Activated T-cell treated with anti-CD3 and anti-CD28 coated beads, Interleukin-2, amount 50 U/mL, for 48 hours (primary cell): Measurements from ENCODE around the gene NDNF.

Experiments
- DNase-seq, 2 experiments: peaks; one replicate each; pipeline ENCODE4 v3.0.0-alpha.2; 2020

NDNF gene

GRCh38 chr4:121072224-121073003 is at the start of gene NDNF:
NDNF (minus strand) TSS chr4:121072535; CDS start chr4:121045837, 26,698 bp downstream.
- DNase-seq, result peak; percentile 67 to 70

- no peak for DNase-seq
Observed at GRCh38 chr4:121119715-121120114, 47.4 kb upstream of the NDNF start.

- no peak for DNase-seq
Observed at GRCh38 chr4:121118344-121118743, 46.0 kb upstream of the NDNF start.

- DNase-seq, result no peak
Observed at GRCh38 chr4:121114756-121115155, 42.4 kb upstream of the NDNF start.

- no peak for DNase-seq
Observed at GRCh38 chr4:121112530-121112929, 40.2 kb upstream of the NDNF start.

GRCh38 chr4:121108557-121108956 is 36.2 kb upstream of the NDNF start:
- DNase-seq, result no peak

- no peak for DNase-seq
Observed at GRCh38 chr4:121107507-121107906, 35.2 kb upstream of the NDNF start.

GRCh38 chr4:121100093-121100775 is 27.9 kb upstream of the NDNF start:
- DNase-seq, result no peak

- no peak for DNase-seq
Observed at GRCh38 chr4:121098266-121098665, 25.9 kb upstream of the NDNF start.

GRCh38 chr4:121096629-121097028 is 24.3 kb upstream of the NDNF start:
- no peak for DNase-seq

GRCh38 chr4:121096191-121096590 is 23.9 kb upstream of the NDNF start:
- DNase-seq, result no peak

- DNase-seq, result no peak
Observed at GRCh38 chr4:121094297-121094966, 22.1 kb upstream of the NDNF start.

- DNase-seq, result no peak
Observed at GRCh38 chr4:121093261-121093660, 20.9 kb upstream of the NDNF start.

- DNase-seq, result no peak
Observed at GRCh38 chr4:121091941-121092340, 19.6 kb upstream of the NDNF start.

- DNase-seq, result no peak
Observed at GRCh38 chr4:121088867-121089266, 16.5 kb upstream of the NDNF start.

- no peak for DNase-seq
Observed at GRCh38 chr4:121079376-121079775, 7.0 kb upstream of the NDNF start.

GRCh38 chr4:121077496-121077895 is 5.2 kb upstream of the NDNF start:
- no peak for DNase-seq

GRCh38 chr4:121076416-121076815 is 4.1 kb upstream of the NDNF start:
- DNase-seq, result no peak

GRCh38 chr4:121073672-121074381 is 1.5 kb upstream of the NDNF start:
- no peak for DNase-seq

- DNase-seq, result no peak
Observed at GRCh38 chr4:121073004-121073435, 685 bp upstream of the NDNF start.

GRCh38 chr4:121071640-121072223 is 603 bp downstream of the NDNF start:
- DNase-seq, result no peak
